Pulmonary artery endothelial cell (primary cell): Measurements from ENCODE around the gene IDI2. TPM values are rescaled to one million over a fixed set of nuclear protein-coding genes. Genes with fewer than 3 reads are reported as not detected.

Source experiments
- DNase-seq: peaks from one replicate; pipeline ENCODE4 v3.0.0-alpha.2; 2011; ENCODE audit warnings: low read depth, low spot score
- total RNA-seq: library from RNA; depleted of rRNA; stranded (reverse); fragments of >200 nt; gene quantifications from 2 replicates; pipeline ENCODE4 v1.2.3, GENCODE V29; 2014

IDI2 gene
- total RNA-seq, 1 donor from 2014 or later: not detected

GRCh38 chr10:1009071-1009494 is 16.6 kb downstream of the IDI2 start:
- no peak for DNase-seq

GRCh38 chr10:1007583-1007982 is 18.1 kb downstream of the IDI2 start:
- no peak for DNase-seq

- no peak for DNase-seq
These were observed 19.1 kb downstream of the IDI2 start for GRCh38 chr10:1006573-1006972.

GRCh38 chr10:1003884-1004670 is 21.6 kb downstream of the IDI2 start:
- DNase-seq: no peak

GRCh38 chr10:1002425-1003006 is 23.1 kb downstream of the IDI2 start:
- DNase-seq: no peak

GRCh38 chr10:997266-998022 is 28.2 kb downstream of the IDI2 start:
- no peak for DNase-seq

- no peak for DNase-seq
These were observed 29.6 kb downstream of the IDI2 start for GRCh38 chr10:996031-996430.

GRCh38 chr10:995559-995926 is 30.1 kb downstream of the IDI2 start:
- DNase-seq: no peak

GRCh38 chr10:994836-995558 is 30.7 kb downstream of the IDI2 start:
- DNase-seq: no peak

GRCh38 chr10:992871-993270 is 32.8 kb downstream of the IDI2 start:
- DNase-seq: no peak

GRCh38 chr10:992467-992866 is 33.2 kb downstream of the IDI2 start:
- no peak for DNase-seq

GRCh38 chr10:990808-991207 is 34.9 kb downstream of the IDI2 start:
- DNase-seq: no peak

GRCh38 chr10:988667-989545 is 36.8 kb downstream of the IDI2 start:
- no peak for DNase-seq

- peak; percentile 94 for DNase-seq
These were observed 37.6 kb downstream of the IDI2 start, which contains the start of gene GTPBP4 for GRCh38 chr10:987870-988666. GTPBP4 (plus strand) TSS chr10:988434; CDS start chr10:988480, 46 bp downstream.

GRCh38 chr10:987620-987869 is 38.1 kb downstream of the IDI2 start:
- no peak for DNase-seq

- no peak for DNase-seq
These were observed 38.6 kb downstream of the IDI2 start for GRCh38 chr10:986881-987619.

- DNase-seq: no peak
These were observed 39.4 kb downstream of the IDI2 start for GRCh38 chr10:986137-986825.

- DNase-seq: no peak
These were observed 40.3 kb downstream of the IDI2 start for GRCh38 chr10:985361-985760.
